HG03354 (cell line): ENCODE data around the gene RPS3A.
"Not testable (repeated sequence)": the region's sequence is repeated elsewhere in the genome, so short reads cannot be mapped to it uniquely, and the experiment has no call there.

Experiments used
- ATAC-seq: cut with Tn5 transposase; IDR thresholded peaks from one replicate; pipeline ENCODE4 v1.9.1; 2021; ENCODE audit warnings: mild to moderate bottlenecking; ENCODE audit not compliant: unreplicated experiment, poor library complexity, severe bottlenecking

Gene RPS3A

GRCh38 chr4:151099229-151099975 is at the start of gene RPS3A:
Gene RPS3A (plus strand): TSS chr4:151099628. CDS start chr4:151099653, 25 bp downstream.
- peak; percentile 95 for ATAC-seq

DNA sequence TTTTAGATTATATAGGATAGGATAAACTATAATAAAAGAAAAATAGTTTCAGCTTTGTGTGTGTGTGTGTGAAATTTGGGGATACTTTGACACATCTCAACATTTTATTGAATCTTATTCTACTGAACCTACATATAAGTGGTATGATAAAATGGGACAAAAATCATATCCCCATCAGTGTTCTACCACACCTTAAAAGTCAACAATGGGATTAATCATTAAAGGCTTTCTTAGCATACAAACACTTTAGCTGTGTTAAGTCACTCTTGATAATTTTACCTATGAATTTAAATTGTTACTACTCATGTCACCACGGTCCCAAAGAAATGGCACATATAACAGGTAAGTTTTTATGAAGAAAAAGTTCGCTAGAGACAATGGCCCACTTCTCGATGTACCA is 46.6 kb upstream of the RPS3A start:
- no peak for ATAC-seq

GRCh38 chr4:151055539-151055938 is 43.9 kb upstream of the RPS3A start:
- no peak for ATAC-seq

DNA sequence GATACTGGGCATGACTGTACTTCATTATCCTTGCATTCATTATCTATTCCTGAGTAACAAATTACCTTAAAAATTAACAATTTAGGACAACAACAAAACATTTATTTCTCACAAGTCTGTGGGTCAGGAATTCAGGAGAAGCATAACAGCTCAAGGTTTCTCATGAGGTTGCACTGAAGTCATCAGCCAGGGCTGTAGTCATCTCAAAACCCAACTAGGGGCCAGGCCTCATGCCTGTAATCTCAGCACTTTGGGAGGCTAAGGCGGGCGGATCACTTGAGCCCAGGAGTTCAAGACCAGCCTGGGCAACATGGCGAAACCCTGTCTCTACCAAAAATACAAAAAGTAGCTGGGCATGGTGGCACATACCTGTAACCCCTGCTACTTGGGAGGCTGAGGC is 36.3 kb upstream of the RPS3A start:
- ATAC-seq, result not testable (repeated sequence)

GRCh38 chr4:151067316-151067970 is 32.0 kb upstream of the RPS3A start:
- no peak for ATAC-seq

GRCh38 chr4:151074416-151074916 is 25.0 kb upstream of the RPS3A start:
- ATAC-seq, result no peak

DNA sequence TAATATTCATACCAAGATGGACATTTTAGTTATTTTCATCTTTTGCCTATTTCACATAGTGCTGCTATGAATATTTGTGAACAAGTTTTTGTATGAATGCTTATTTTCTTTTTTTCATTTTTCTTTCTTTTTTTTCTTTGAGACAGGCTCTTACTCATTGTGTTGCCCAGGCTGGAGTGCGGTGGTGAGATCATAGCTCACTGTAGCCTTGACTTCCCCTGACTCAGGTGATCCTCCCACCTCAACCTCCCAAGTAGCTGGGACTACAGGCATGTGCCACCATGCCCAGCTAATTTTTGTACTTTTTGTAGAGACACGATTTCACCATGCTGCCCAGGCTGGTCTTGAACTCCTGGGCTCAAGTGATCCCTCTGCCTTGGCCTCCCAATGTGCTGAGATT is 21.4 kb upstream of the RPS3A start:
- not testable (repeated sequence) for ATAC-seq

- ATAC-seq, result no peak
Observed at GRCh38 chr4:151087467-151087866, 12.0 kb upstream of the RPS3A start.

DNA sequence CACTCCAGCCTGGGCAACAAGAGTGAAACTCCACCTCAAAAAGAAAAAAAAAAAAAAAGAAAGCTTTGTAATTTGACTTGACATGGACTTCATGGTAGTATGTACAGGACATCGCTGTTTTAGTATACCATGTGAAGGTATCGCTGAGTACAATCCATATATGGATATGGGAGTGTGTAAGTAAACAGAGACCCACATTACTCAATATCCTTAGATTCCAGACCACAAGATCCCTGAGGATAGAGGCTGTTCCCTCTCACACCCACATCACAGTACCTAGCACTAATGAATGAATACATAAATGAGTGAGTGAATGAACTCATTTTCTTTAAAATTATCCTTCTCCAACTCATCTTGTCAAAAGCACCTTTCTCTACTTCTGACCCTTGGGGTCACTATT is 8.4 kb upstream of the RPS3A start:
- no peak for ATAC-seq

DNA sequence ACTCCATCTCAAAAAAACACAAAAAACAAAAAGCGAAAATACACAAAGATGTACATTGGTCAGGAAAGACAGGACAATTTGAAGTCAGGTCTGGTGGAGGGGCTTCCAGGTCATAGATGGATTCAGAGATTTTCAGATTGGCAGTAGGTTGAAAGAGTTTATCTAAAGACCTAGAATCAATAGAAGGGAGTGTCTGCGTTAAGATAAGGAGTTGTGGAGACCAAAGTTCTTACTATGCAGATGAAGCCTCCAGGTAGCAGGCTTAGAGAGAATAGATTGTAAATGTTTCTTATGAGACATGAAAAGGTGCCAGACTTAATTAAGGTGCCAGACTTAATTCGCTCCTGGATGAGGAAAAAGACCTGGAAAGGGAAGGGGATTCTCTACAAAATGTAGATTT is 6.9 kb upstream of the RPS3A start:
- no peak for ATAC-seq

- no peak for ATAC-seq
Observed at GRCh38 chr4:151093203-151093602, 6.2 kb upstream of the RPS3A start.

- ATAC-seq, result no peak
Observed at GRCh38 chr4:151094290-151094751, 5.1 kb upstream of the RPS3A start.

DNA sequence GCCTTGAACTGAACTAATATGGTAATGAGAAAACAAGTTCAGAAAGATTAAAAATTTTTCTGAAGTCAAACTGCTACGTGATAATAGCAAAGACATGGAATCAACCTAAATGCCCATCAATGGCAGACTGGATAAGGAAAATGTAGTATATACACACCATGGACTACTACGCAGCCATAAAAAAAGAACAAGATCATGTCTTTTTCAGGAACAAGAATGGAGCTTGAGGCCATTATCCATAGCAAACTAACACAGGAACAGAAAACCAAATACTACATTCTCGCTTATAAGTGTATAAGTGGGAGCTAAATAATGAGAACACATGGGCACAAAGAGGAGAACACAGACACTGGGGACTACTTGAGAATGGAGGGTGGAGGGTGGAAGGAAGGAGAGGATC is 4.3 kb upstream of the RPS3A start:
- ATAC-seq, result no peak

- no peak for ATAC-seq
Observed at GRCh38 chr4:151097759-151098158, 1.7 kb upstream of the RPS3A start.

GRCh38 chr4:151098979-151099228 is 524 bp upstream of the RPS3A start:
- no peak for ATAC-seq

GRCh38 chr4:151099976-151100417 is 569 bp downstream of the RPS3A start:
- peak; percentile 8 for ATAC-seq

DNA sequence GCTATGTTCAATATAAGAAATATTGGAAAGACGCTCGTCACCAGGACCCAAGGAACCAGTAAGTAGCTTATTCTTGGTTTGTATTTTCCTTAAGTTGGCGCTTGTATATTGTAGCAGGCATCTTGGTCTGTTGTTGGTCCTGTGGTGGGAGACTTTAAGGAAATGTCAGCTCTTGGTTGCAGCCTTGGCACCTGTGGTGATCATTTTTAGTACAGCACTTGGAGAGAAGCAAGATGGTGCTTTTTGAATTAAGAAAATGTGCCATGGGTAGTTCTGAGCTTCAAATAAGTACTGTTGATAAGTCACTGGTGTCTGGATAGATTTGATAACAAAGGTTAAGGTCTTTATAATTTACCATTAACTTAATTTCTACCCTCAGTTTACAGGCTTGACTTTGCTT is 1.1 kb downstream of the RPS3A start:
- no peak for ATAC-seq

- ATAC-seq, result no peak
Observed at GRCh38 chr4:151103758-151104157, 4.3 kb downstream of the RPS3A start.

DNA sequence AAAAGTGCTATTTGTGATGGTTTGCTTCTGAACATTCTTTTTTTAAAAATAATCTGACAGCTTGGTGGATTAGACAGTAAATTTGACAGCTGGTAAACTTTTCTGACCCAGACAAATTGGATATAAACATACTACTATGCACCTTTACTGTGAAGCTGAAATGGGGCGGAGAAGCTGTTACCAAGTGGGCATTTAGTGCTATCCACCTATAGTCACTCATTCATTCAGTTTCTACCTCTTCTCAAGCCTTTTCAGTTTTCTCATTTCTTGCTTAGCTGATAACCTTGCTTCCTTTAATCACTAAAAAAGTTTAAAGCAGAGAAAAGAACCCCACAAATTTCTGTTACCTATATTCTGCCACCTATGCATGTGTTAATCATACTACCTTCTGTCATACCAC is 5.2 kb downstream of the RPS3A start:
- no peak for ATAC-seq

- ATAC-seq, result no peak
Observed at GRCh38 chr4:151105454-151106032, 6.1 kb downstream of the RPS3A start.

DNA sequence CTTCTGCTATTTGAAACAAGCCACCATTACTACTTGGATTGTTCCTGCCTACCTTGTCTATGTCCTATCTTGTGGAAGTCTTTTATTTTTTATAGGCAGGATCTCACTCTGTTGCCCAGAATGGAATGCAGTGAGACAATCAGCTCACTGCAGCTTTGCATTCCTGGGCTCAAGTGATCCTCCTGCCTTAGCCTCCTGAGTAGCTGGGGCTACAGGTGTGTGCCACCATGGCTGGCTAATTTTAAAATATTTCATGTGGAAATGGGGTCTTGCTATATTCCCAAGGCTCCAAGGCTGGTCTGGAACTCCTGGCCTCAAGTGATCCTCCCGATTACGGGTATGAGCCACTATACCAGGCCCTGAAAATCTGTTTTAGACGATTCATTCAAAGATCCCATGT is 7.6 kb downstream of the RPS3A start:
- ATAC-seq, result no peak
